ENCODE data around the gene PRRG2.

The PRRG2 gene

GRCh38 chr19:49594157-49594992 is 13.3 kb downstream of the PRRG2 start:
- Histone ChIP-seq H3K27ac (no peak overlapping the region), H3K4me3 (ENCODE audit: low read depth, low read length) (no peak overlapping the region), H3K27me3 (replicated peaks) (no peaks in the 10 kb centered on the region), H3K36me3 (replicated peaks) (peaks cover 51% of the 10 kb centered on the region)
- in situ Hi-C loops (cut with HindIII; ENCODE audit: low pct_ligation_motif_present, low sequenced_read_pairs), result no loop called here
- no peak for DNase-seq
- TF ChIP-seq CTCF (IDR thresholded peaks at IDR 0.05; ENCODE audit: low read depth, low read length, missing control alignments), result no peak

GRCh38 chr19:49594993-49595818 is 14.1 kb downstream of the PRRG2 start:
- DNase-seq, result no peak
- in situ Hi-C loops (cut with HindIII; ENCODE audit: low pct_ligation_motif_present, low sequenced_read_pairs), result no loop called here
- H3K27me3 ChIP-seq (replicated peaks), result no peaks in the 10 kb centered on the region
- H3K36me3 ChIP-seq (replicated peaks), result peaks cover 59% of the 10 kb centered on the region
- H3K4me3 ChIP-seq (ENCODE audit: low read depth, low read length), result no peak overlapping the region
- TF ChIP-seq CTCF (IDR thresholded peaks at IDR 0.05; ENCODE audit: low read depth, low read length, missing control alignments), result no peak
- H3K27ac ChIP-seq, result no peak overlapping the region

DNA sequence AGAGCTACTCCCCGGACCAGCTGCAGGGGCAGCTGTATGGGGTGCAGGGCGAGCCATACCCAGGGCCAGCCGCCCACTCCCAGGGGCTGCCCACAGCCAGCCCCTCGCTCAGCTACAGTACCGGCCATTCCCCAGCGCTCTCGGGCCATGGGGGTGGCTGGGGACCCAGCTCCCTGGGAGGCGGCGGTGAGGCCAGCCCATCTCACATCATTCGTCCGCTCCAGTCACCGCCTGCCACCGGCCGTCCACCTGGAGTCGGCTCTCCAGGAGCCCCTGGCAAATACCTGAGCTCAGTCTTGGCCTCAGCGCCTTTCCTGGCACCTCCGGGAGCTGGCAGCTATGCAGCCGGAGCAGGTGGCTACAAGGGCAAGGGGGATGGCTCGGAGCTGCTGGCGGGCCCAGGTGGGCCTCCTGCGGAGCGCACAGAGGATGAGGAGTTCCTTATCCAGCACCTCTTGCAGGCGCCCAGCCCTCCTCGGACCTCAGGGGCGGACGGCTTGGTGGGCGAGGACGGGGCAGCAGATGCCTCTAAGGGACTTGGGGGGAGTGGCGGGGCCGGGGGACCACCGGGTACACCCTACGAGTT is 14.8 kb downstream of the PRRG2 start:
- Histone ChIP-seq H3K4me3 (ENCODE audit: low read depth, low read length) (no peak overlapping the region), H3K27ac (no peak overlapping the region), H3K36me3 (replicated peaks) (peaks cover 64% of the 10 kb centered on the region), H3K27me3 (replicated peaks) (no peaks in the 10 kb centered on the region)
- in situ Hi-C loops (cut with HindIII; ENCODE audit: low pct_ligation_motif_present, low sequenced_read_pairs), result no loop called here
- no peak for TF ChIP-seq CTCF (IDR thresholded peaks at IDR 0.05; ENCODE audit: low read depth, low read length, missing control alignments)
- DNase-seq, result no peak

GRCh38 chr19:49596407-49596806 is 15.3 kb downstream of the PRRG2 start:
- no peaks in the 10 kb centered on the region for H3K27me3 ChIP-seq (replicated peaks)
- H3K27ac ChIP-seq, result no peak overlapping the region
- H3K36me3 ChIP-seq (replicated peaks), result peaks cover 67% of the 10 kb centered on the region
- in situ Hi-C loops (cut with HindIII; ENCODE audit: low pct_ligation_motif_present, low sequenced_read_pairs), result no loop called here
- no peak for TF ChIP-seq CTCF (IDR thresholded peaks at IDR 0.05; ENCODE audit: low read depth, low read length, missing control alignments)
- no peak for DNase-seq
- H3K4me3 ChIP-seq (ENCODE audit: low read depth, low read length), result no peak overlapping the region

DNA sequence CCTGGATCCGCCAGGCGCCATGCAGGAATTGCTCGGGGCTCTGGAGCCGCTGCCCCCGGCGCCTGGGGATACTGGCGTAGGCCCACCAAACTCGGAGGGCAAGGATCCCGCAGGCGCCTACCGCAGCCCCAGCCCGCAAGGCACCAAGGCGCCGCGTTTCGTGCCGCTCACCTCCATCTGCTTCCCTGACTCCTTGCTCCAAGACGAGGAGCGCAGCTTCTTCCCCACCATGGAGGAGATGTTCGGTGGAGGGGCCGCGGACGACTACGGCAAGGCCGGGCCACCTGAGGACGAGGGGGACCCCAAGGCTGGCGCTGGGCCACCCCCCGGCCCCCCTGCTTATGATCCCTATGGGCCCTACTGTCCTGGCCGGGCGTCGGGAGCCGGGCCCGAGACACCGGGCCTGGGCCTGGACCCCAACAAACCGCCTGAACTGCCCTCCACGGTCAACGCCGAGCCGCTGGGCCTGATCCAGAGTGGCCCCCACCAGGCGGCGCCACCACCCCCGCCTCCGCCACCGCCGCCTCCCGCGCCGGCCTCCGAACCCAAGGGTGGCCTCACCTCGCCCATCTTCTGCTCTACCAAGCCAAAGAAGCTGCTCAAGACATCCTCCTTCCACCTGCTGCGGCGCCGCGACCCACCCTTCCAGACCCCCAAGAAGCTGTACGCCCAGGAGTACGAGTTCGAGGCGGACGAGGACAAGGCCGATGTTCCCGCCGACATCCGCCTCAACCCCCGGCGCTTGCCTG is 16.0 kb downstream of the PRRG2 start:
- in situ Hi-C loops (cut with HindIII; ENCODE audit: low pct_ligation_motif_present, low sequenced_read_pairs), result no loop called here
- DNase-seq, result no peak
- H3K27me3 ChIP-seq (replicated peaks), result no peaks in the 10 kb centered on the region
- peaks cover 74% of the 10 kb centered on the region for H3K36me3 ChIP-seq (replicated peaks)
- H3K27ac ChIP-seq, result no peak overlapping the region
- TF ChIP-seq CTCF (IDR thresholded peaks at IDR 0.05; ENCODE audit: low read depth, low read length, missing control alignments), result no peak
- H3K4me3 ChIP-seq (ENCODE audit: low read depth, low read length), result no peak overlapping the region
